NCI-H82 (cell line): ENCODE results near the gene SARM1.
"Not testable (repeated sequence)": the region's sequence is repeated elsewhere in the genome, so short reads cannot be mapped to it uniquely, and the experiment has no call there.

Experiments used
- DNase-seq: peaks from one replicate; lab custom pipeline; 2025; lab: John Stamatoyannopoulos, UW

Gene SARM1

DNA sequence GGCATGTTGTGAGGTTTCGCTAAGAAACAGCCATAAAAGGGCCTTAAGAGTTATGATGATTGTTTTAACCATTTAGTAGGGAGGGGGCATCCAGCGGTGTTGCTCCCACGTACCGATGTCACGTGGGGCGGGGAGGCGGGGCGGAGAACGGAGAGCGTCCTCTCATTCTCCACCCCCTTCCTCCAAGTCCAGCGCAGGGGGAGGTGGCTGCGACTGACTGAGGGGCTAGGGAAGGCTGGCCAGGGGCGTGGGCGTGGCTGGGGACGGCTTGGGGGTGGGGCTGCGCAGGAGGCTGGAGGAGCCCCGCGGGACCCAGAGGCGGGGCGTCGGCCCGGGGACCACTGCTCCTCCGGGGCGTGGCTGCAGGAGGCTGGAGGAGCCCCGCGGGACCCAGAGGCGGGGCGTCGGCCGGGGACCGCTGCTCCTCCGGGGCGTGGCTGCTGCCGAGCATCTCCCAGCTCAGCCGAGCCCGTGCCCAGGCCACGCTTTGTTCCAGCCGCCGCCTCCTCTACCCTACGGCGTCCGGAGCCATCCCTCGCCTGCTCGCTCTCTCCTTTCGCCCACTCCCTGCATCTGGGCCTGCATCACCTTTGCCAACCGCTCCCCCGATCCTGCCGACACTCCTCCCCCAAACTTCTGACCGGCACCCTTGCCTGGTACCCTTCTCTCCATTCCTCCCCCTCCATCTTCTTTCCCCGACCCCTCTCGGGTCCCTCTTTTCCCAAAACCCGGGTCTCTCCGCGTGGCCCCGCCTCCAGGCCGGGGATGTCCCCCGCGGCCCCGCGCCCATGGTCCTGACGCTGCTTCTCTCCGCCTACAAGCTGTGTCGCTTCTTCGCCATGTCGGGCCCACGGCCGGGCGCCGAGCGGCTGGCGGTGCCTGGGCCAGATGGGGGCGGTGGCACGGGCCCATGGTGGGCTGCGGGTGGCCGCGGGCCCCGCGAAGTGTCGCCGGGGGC is at the start of gene SARM1:
SARM1 (plus strand) TSS at position 450 of the 958 bp plus-strand sequence; CDS start at position 789, 339 bp downstream.
- peak; percentile 100 for DNase-seq

- DNase-seq, result peak; percentile 33
Measured at GRCh38 chr17:28324267-28324745, 47.2 kb upstream of the SARM1 start.

GRCh38 chr17:28324781-28325180 is 46.7 kb upstream of the SARM1 start:
- DNase-seq, result no peak

GRCh38 chr17:28325211-28325610 is 46.3 kb upstream of the SARM1 start:
- peak; percentile 68 for DNase-seq

- no peak for DNase-seq
Measured at GRCh38 chr17:28326114-28326513, 45.4 kb upstream of the SARM1 start.

DNA sequence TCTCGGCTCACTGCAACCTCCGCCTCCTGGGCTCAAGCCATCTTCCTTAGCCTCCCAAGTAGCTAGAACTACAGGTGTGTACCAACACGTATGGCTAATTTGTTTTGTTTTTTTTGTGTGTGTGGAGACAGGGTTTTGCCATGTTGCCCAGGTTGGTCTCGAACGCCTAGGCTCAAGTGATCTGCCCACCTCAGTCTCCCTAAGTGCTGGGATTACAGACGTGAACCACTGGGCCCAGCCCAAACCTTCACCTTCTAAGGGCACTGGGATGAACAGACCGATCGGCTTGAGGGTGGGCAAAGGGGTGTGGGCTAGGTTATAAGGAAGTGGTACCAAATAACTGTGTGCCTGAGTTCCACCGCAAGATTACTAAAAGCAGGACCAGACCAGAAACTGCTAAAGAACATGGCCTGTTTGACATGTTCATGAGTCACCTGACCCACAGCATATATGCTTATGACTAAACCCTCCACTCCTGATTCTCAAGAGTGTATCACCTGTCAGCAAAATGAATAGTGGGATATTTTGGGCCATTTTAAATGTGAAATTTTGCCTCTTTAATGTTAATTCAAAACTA is 44.4 kb upstream of the SARM1 start:
- no peak for DNase-seq

DNA sequence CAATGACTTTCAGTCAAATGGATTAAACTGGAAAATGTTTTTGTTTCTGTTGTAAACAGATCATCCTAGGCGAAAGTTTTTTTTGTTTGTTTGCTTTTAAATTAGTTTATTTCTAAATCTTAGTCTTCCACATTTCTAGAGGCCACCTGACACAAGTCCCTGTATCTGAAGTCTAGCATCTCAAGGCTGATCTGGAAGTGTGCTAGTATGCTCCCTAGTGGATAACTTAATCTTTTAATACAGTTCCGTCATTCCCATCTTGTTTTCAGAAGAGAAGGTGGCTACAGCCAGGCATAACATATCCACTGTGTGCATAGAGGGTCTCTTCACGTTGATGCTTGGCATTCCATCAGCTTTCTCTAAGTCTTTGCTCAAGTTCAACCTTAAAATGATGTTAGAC is 43.8 kb upstream of the SARM1 start:
- peak; percentile 29 for DNase-seq

DNA sequence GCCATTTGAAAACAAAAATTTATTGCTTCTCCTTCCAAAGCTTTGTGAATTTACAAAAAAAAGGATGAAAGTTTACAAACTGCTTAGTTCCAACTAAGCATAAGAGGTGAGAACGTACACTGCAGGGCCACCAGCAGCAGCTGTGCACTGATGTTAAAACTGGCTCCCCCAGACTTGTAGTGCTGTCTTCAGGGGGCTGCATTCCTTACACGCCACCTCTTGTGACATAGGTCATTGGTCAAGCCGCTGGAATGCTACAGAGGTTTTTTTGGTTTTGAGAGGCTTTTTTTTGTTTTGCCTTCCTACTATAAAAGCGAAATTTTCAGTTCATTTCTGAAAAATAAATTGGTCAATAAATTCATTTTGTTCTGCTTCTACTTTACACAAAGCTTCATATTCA is 43.2 kb upstream of the SARM1 start:
- no peak for DNase-seq

- DNase-seq, result no peak
Measured at GRCh38 chr17:28330671-28331070, 40.8 kb upstream of the SARM1 start.

DNA sequence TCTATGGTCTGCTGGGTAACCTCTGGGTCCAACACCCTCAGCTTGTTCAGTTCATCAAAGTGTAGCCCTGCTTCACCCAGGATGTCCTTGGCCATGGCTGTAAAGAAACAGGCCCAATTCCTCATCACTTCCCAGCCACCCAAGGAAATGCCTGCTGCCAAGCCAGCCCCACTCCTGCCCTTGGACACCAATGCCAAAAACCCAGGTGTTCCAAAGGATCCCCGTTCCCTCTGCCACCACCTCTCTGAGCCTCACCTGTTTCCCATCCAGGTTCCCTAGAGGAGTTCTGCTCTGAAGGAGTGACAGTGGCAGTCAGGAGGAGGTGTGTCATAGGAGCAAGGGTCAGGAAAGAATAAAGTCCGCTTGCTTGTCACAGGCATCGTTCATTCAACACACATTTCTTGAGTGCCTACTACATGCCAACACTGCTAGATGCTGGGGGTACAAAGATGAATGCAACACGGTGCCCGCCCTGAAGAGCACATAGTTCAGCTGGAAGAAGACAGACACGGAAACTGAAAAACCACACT is 39.5 kb upstream of the SARM1 start:
- no peak for DNase-seq

- no peak for DNase-seq
Measured at GRCh38 chr17:28333083-28333746, 38.3 kb upstream of the SARM1 start.

GRCh38 chr17:28334171-28334570 is 37.3 kb upstream of the SARM1 start:
- no peak for DNase-seq

GRCh38 chr17:28334666-28335200 is 36.8 kb upstream of the SARM1 start:
- DNase-seq, result peak; percentile 74

- DNase-seq, result peak; percentile 100
Measured at GRCh38 chr17:28335201-28335958, 36.1 kb upstream of the SARM1 start, which contains the start of the genes IFT20 and TNFAIP1. IFT20 (minus strand) TSS chr17:28335472; CDS start chr17:28331985, 3,487 bp downstream. TNFAIP1 (plus strand) TSS chr17:28335761; CDS start chr17:28339522, 3,761 bp downstream.

GRCh38 chr17:28335959-28336871 is 35.3 kb upstream of the SARM1 start:
- DNase-seq, result peak; percentile 94

DNA sequence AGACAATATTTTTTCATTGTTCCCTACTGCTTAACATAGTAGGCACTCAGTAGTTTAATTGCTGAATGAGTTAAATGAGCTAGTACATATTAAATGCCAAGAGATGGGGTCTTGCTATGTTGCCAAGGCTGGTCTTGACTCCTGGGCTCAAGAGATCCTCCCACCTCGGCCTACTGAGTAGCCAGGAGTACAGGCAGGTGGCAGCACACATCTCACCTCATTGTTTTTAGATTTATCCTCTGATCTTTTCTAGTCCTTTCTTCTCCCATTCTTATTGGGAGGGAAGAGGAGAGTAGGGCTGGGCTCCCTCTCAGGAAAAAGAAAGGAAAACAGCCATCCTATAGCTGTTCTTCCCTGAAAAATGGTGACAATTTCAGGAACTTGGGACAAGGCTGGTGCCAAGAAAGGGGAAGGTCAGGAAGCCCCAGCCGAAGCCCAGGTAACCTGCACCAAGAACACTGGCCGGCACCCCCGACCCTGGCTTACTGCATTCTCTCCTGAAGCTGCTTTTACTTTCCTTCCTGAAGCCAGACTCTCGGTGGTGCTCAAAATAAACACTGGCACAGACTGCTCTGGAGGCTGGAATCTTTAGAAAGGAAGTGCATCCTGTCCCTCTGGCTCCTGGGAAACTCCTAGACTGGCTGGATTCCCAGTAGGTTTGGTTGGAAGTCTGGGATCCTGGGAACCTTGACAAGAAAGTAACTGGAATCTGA is 33.3 kb upstream of the SARM1 start:
- DNase-seq, result no peak

- DNase-seq, result not testable (repeated sequence)
Measured at GRCh38 chr17:28338769-28339212, 32.7 kb upstream of the SARM1 start.

- no peak for DNase-seq
Measured at GRCh38 chr17:28339431-28339830, 32.1 kb upstream of the SARM1 start.

DNA sequence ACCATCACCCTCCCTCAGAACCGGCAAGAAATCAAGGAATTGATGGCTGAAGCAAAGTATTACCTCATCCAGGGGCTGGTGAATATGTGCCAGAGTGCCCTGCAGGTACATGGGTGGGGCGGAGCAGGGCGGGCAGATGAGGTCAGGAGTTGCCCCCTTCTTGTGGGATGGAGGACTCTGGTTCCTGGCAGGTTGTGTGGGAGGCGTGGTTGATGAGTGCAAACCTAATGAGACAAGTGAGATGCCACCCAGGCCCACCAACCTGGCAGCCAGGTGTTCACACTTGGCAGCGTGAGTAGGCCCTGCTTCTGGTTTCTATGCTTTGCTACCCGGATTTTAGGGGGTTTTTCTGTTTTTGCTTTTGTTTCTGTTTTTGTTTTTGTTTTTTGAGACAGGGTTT is 31.1 kb upstream of the SARM1 start:
- DNase-seq, result no peak
